CD8-positive, alpha-beta memory T cell (primary cell): ENCODE results near the gene SLC39A12. TPM values are rescaled to one million over a fixed set of nuclear protein-coding genes. Genes with fewer than 3 reads are reported as not detected.
"Not testable (repeated sequence)": the region's sequence is repeated elsewhere in the genome, so short reads cannot be mapped to it uniquely, and the experiment has no call there.

Experiments used
- CTCF ChIA-PET: fragments of 350-600 bp; sonication (Branson Sonifier 250); formaldehyde crosslinking; loops from one replicate; lab custom pipeline; 2021; ENCODE audit warnings: antibody characterized with exemption; lab: Charles Lee
- POLR2A ChIA-PET: fragments of 350-600 bp; sonication (Branson Sonifier 250); formaldehyde crosslinking; loops from one replicate; lab custom pipeline; 2021; ENCODE audit warnings: antibody characterized with exemption; lab: Charles Lee
- DNase-seq, 5 donors: peaks; one replicate each; pipeline versions ENCODE4 v3.0.0 to v3.0.0-alpha.2; 2020 to 2022; ENCODE audit warnings: mixed read lengths in 1 of 5
- H3K27ac ChIP-seq: one replicate; pipeline ENCODE4 v1.7.0; 2013; ENCODE audit warnings: low read depth, mild to moderate bottlenecking, low read length, moderate library complexity
- H3K27me3 ChIP-seq: 2 replicates; pipeline ENCODE4 v1.7.0; 2013; ENCODE audit warnings: low read length, mild to moderate bottlenecking; ENCODE audit not compliant: insufficient read depth, poor library complexity, severe bottlenecking
- H3K36me3 ChIP-seq: 2 replicates; pipeline ENCODE4 v1.7.0; 2013; ENCODE audit warnings: mild to moderate bottlenecking, low read length, moderate library complexity; ENCODE audit not compliant: insufficient read depth
- H3K4me1 ChIP-seq: 2 replicates; pipeline ENCODE4 v1.7.0; 2013; ENCODE audit warnings: mild to moderate bottlenecking, low read length, moderate library complexity; ENCODE audit not compliant: insufficient read depth
- H3K4me3 ChIP-seq: 2 replicates; pipeline ENCODE4 v1.7.0; 2013; ENCODE audit warnings: mild to moderate bottlenecking, low read length
- H3K9me3 ChIP-seq: 2 replicates; pipeline ENCODE4 v1.7.0; 2013; ENCODE audit warnings: mild to moderate bottlenecking, low read length
- H3K27ac Mint-ChIP-seq, 8 donors: one replicate each; pipeline ENCODE4 v1.8.0; 2020 to 2021; ENCODE audit warnings: mixed read lengths in 8 of 8, mild to moderate bottlenecking in 6 of 8, inconsistent platforms in 3 of 8, moderate library complexity in 3 of 8
- H3K27me3 Mint-ChIP-seq, 2 donors: one replicate each; pipeline ENCODE4 v1.8.0; 2020 to 2021; ENCODE audit warnings: mixed read lengths in 2 of 2, mild to moderate bottlenecking in 1 of 2, moderate library complexity in 1 of 2
- H3K36me3 Mint-ChIP-seq, 3 donors: one replicate each; pipeline ENCODE4 v1.8.0; 2020 to 2021; ENCODE audit warnings: mixed read lengths in 3 of 3, inconsistent platforms in 1 of 3, mild to moderate bottlenecking in 1 of 3
- H3K4me1 Mint-ChIP-seq, 3 donors: one replicate each; pipeline ENCODE4 v1.8.0; 2020 to 2021; ENCODE audit warnings: mixed read lengths in 3 of 3, inconsistent platforms in 1 of 3, mild to moderate bottlenecking in 1 of 3
- H3K4me3 Mint-ChIP-seq, 7 donors: one replicate each; pipeline ENCODE4 v1.8.0; 2020 to 2021; ENCODE audit warnings: mixed read lengths in 7 of 7, mild to moderate bottlenecking in 6 of 7, moderate library complexity in 4 of 7, inconsistent platforms in 2 of 7
- H3K9me3 Mint-ChIP-seq, 5 donors: one replicate each; pipeline ENCODE4 v1.8.0; 2020 to 2022; ENCODE audit warnings: mixed read lengths in 5 of 5, mild to moderate bottlenecking in 3 of 5, moderate library complexity in 2 of 5, inconsistent platforms in 1 of 5
- polyA plus RNA-seq: library from polyadenylated mRNA; unstranded; fragments of 300-500 nt; fragmentation: Illumina TruSeq; gene quantifications from one replicate; pipeline ENCODE4 v1.2.3, GENCODE V29; 2021
- total RNA-seq, 2 experiments: library from RNA; stranded (reverse); gene quantifications; one replicate each; pipeline ENCODE4 v1.2.3, GENCODE V29; 2021

Gene SLC39A12
- total and polyA plus RNA-seq, 3 experiments from 2014 or later = not detected

- ChIA-PET CTCF (no interaction called here), POLR2A (no interaction called here)
- peaks cover 0 to 4% (median 0%) of the 10 kb centered on the region in 5 donors for H3K9me3 Mint-ChIP-seq
- peaks cover 0 to 4% of the 10 kb centered on the region in 2 donors for H3K27me3 Mint-ChIP-seq
- Histone ChIP-seq H3K36me3 (no peaks in the 10 kb centered on the region), H3K27ac (no peak overlapping the region), H3K4me3 (no peak overlapping the region), H3K4me1 (no peaks in the 10 kb centered on the region), H3K9me3 (no peaks in the 10 kb centered on the region), H3K27me3 (no peaks in the 10 kb centered on the region)
- no peak overlapping the region for H3K4me3 Mint-ChIP-seq
- no peaks in the 10 kb centered on the region for H3K36me3 Mint-ChIP-seq
- no peak for DNase-seq
- no peaks in the 10 kb centered on the region for H3K4me1 Mint-ChIP-seq
- H3K27ac Mint-ChIP-seq = no peak overlapping the region
These were observed 37.3 kb upstream of the SLC39A12 start for GRCh38 chr10:17914169-17915045.

GRCh38 chr10:17915181-17915580 lies 36.5 kb upstream of the SLC39A12 start:
- Mint-ChIP-seq H3K27me3 (peaks cover 0 to 4% of the 10 kb centered on the region in 2 donors), H3K9me3 (peaks cover 0 to 4% (median 3%) of the 10 kb centered on the region in 5 donors), H3K4me1 (no peaks in the 10 kb centered on the region), H3K36me3 (no peaks in the 10 kb centered on the region), H3K27ac (no peak overlapping the region), H3K4me3 (no peak overlapping the region)
- H3K36me3 ChIP-seq = no peaks in the 10 kb centered on the region
- H3K9me3 ChIP-seq = no peaks in the 10 kb centered on the region
- no peak overlapping the region for H3K4me3 ChIP-seq
- H3K27ac ChIP-seq = no peak overlapping the region
- ChIA-PET CTCF (no interaction called here), POLR2A (no interaction called here)
- no peaks in the 10 kb centered on the region for H3K4me1 ChIP-seq
- DNase-seq = no peak
- H3K27me3 ChIP-seq = no peaks in the 10 kb centered on the region

DNA sequence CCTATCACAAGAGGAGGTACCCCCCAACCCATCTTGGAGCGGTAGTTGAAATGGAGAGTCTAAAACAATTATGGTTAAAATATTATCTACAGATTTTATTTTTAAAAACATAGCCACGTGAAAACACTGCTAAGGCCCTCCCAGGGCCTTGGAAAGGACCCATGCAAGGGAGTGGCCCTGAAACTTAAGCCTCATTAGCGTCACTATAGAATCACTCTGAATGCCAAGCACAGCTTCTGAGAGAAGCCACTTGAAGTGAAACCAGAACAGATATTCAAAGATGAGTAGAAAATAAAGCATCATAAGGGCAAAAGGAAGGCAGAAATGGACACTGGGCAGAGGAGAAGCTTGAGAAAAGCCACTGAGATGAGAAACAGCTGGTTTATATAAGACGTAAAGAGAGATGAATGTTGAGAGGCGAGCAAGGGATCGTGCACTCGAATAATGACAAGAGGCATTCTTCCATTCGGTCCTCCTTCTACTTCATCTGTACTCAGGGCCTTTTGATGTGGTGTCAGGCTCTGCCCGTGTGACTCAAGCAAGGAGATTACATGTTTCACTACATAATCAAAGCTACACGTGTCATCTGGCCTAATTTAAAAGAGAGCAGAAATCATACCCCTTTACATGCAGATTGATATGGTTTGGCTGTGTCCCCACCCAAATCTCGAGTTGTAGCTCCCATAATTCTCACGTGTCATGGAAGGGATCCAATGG lies 33.4 kb upstream of the SLC39A12 start:
- ChIA-PET CTCF (no interaction called here), POLR2A (no interaction called here)
- Histone ChIP-seq H3K4me3 (no peak overlapping the region), H3K4me1 (no peaks in the 10 kb centered on the region), H3K27me3 (no peaks in the 10 kb centered on the region), H3K36me3 (no peaks in the 10 kb centered on the region), H3K27ac (no peak overlapping the region), H3K9me3 (no peaks in the 10 kb centered on the region)
- peaks cover 0 to 2% of the 10 kb centered on the region in 2 donors for H3K27me3 Mint-ChIP-seq
- no peak overlapping the region for H3K27ac Mint-ChIP-seq
- no peak overlapping the region for H3K4me3 Mint-ChIP-seq
- DNase-seq = no peak
- H3K36me3 Mint-ChIP-seq = no peaks in the 10 kb centered on the region
- no peaks in the 10 kb centered on the region for H3K4me1 Mint-ChIP-seq
- H3K9me3 Mint-ChIP-seq = peaks cover 0 to 7% (median 0%) of the 10 kb centered on the region in 5 donors

- Histone ChIP-seq H3K27ac (no peak overlapping the region), H3K27me3 (no peaks in the 10 kb centered on the region), H3K9me3 (no peaks in the 10 kb centered on the region), H3K4me3 (no peak overlapping the region), H3K4me1 (no peaks in the 10 kb centered on the region), H3K36me3 (no peaks in the 10 kb centered on the region)
- Mint-ChIP-seq H3K27me3 (peaks cover 0 to 2% of the 10 kb centered on the region in 2 donors), H3K27ac (no peak overlapping the region), H3K4me1 (no peaks in the 10 kb centered on the region), H3K9me3 (peaks cover 0 to 10% (median 2%) of the 10 kb centered on the region in 5 donors), H3K36me3 (no peaks in the 10 kb centered on the region), H3K4me3 (no peak overlapping the region)
- no peak for DNase-seq
- POLR2A ChIA-PET = no interaction called here
- CTCF ChIA-PET = no interaction called here
These were observed 30.3 kb upstream of the SLC39A12 start for GRCh38 chr10:17921378-17921777.

DNA sequence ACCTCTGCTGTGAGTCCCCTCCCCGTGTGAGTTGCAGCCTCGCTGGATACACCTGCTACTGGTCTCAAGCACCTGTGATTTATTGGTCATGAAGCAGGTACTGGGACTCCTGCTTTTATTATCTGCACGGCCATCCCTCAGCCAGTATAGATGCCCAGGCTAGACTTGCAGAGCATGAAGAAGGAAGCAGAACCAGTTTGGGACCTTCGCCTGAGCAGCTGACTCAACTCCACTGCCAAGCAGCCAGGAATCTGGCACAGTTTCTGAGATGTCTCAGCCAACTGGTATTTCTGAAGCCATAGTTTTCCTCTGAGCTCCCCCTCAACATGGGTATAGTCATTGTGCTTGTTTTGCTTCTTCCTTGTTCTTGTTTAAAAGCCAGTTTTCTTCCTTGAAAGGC lies 28.0 kb upstream of the SLC39A12 start:
- H3K36me3 Mint-ChIP-seq = no peaks in the 10 kb centered on the region
- Histone ChIP-seq H3K27me3 (no peaks in the 10 kb centered on the region), H3K4me1 (no peaks in the 10 kb centered on the region), H3K4me3 (no peak overlapping the region), H3K27ac (no peak overlapping the region), H3K36me3 (no peaks in the 10 kb centered on the region), H3K9me3 (no peaks in the 10 kb centered on the region)
- H3K27me3 Mint-ChIP-seq = no peaks in the 10 kb centered on the region
- no peaks in the 10 kb centered on the region for H3K4me1 Mint-ChIP-seq
- CTCF ChIA-PET = no interaction called here
- POLR2A ChIA-PET = no interaction called here
- H3K4me3 Mint-ChIP-seq = no peak overlapping the region
- DNase-seq = no peak
- H3K9me3 Mint-ChIP-seq = peaks cover 0 to 12% (median 2%) of the 10 kb centered on the region in 5 donors
- H3K27ac Mint-ChIP-seq = no peak overlapping the region

GRCh38 chr10:17943033-17943745 lies 8.5 kb upstream of the SLC39A12 start:
- Mint-ChIP-seq H3K27me3 (no peaks in the 10 kb centered on the region), H3K9me3 (peaks cover 0 to 2% (median 0%) of the 10 kb centered on the region in 5 donors), H3K4me1 (no peaks in the 10 kb centered on the region), H3K4me3 (no peak overlapping the region), H3K36me3 (no peaks in the 10 kb centered on the region), H3K27ac (no peak overlapping the region)
- Histone ChIP-seq H3K27me3 (no peaks in the 10 kb centered on the region), H3K4me1 (no peaks in the 10 kb centered on the region), H3K27ac (no peak overlapping the region), H3K9me3 (no peaks in the 10 kb centered on the region), H3K4me3 (no peak overlapping the region), H3K36me3 (no peaks in the 10 kb centered on the region)
- CTCF ChIA-PET = no interaction called here
- DNase-seq = no peak
- POLR2A ChIA-PET = no interaction called here

- H3K36me3 ChIP-seq, DNase-seq, H3K27ac Mint-ChIP-seq, H3K4me1 Mint-ChIP-seq, H3K27me3 ChIP-seq, H3K27ac ChIP-seq, H3K9me3 Mint-ChIP-seq, H3K4me3 ChIP-seq, H3K27me3 Mint-ChIP-seq, CTCF ChIA-PET, POLR2A ChIA-PET, H3K4me1 ChIP-seq, H3K9me3 ChIP-seq, H3K36me3 Mint-ChIP-seq, H3K4me3 Mint-ChIP-seq: not testable (repeated sequence)
These were observed 1.4 kb upstream of the SLC39A12 start for GRCh38 chr10:17950269-17950668.

- Mint-ChIP-seq H3K4me3 (no peak overlapping the region), H3K27me3 (no peaks in the 10 kb centered on the region), H3K36me3 (no peaks in the 10 kb centered on the region), H3K9me3 (peaks cover 0 to 4% (median 2%) of the 10 kb centered on the region in 5 donors), H3K4me1 (no peaks in the 10 kb centered on the region), H3K27ac (no peak overlapping the region)
- no peaks in the 10 kb centered on the region for H3K36me3 ChIP-seq
- ChIA-PET CTCF (no interaction called here), POLR2A (no interaction called here)
- no peak overlapping the region for H3K27ac ChIP-seq
- DNase-seq = no peak
- no peaks in the 10 kb centered on the region for H3K27me3 ChIP-seq
- no peak overlapping the region for H3K4me3 ChIP-seq
- H3K9me3 ChIP-seq = no peaks in the 10 kb centered on the region
- no peaks in the 10 kb centered on the region for H3K4me1 ChIP-seq
These were observed 992 bp upstream of the SLC39A12 start for GRCh38 chr10:17950726-17951125.
